ENCODE data around the gene MYO1C. TPM values are rescaled to one million over a fixed set of nuclear protein-coding genes. Genes with fewer than 3 reads are reported as not detected.

Gene MYO1C
- total RNA-seq, 1 experiment from 2014 or later = 251 TPM

- no peak for TF ChIP-seq POLR2AphosphoS5 (IDR thresholded peaks at IDR 0.05; ENCODE audit: low read depth, low read length)
- TF ChIP-seq, protein P1, sequence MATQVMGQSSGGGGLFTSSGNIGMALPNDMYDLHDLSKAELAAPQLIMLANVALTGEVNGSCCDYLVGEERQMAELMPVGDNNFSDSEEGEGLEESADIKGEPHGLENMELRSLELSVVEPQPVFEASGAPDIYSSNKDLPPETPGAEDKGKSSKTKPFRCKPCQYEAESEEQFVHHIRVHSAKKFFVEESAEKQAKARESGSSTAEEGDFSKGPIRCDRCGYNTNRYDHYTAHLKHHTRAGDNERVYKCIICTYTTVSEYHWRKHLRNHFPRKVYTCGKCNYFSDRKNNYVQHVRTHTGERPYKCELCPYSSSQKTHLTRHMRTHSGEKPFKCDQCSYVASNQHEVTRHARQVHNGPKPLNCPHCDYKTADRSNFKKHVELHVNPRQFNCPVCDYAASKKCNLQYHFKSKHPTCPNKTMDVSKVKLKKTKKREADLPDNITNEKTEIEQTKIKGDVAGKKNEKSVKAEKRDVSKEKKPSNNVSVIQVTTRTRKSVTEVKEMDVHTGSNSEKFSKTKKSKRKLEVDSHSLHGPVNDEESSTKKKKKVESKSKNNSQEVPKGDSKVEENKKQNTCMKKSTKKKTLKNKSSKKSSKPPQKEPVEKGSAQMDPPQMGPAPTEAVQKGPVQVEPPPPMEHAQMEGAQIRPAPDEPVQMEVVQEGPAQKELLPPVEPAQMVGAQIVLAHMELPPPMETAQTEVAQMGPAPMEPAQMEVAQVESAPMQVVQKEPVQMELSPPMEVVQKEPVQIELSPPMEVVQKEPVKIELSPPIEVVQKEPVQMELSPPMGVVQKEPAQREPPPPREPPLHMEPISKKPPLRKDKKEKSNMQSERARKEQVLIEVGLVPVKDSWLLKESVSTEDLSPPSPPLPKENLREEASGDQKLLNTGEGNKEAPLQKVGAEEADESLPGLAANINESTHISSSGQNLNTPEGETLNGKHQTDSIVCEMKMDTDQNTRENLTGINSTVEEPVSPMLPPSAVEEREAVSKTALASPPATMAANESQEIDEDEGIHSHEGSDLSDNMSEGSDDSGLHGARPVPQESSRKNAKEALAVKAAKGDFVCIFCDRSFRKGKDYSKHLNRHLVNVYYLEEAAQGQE (IDR thresholded peaks at IDR 0.05; ENCODE audit: insufficient read depth in 1 of 2, low read depth in 2 of 2, low read length in 1 of 2) = no peak
- Histone ChIP-seq H3K4me1 (ENCODE audit: control insufficient read depth, insufficient read depth, low read length) (no peaks in the 10 kb centered on the region), H3K36me3 (ENCODE audit: control insufficient read depth, insufficient read depth, low read length) (no peaks in the 10 kb centered on the region), H3K9me3 (ENCODE audit: control insufficient read depth, insufficient read depth, low read depth, low read length) (no peaks in the 10 kb centered on the region), H3K27ac (ENCODE audit: low read length) (no peak overlapping the region), H3K4me3 (ENCODE audit: low read depth in 2 of 2, low read length in 2 of 2) (no peak overlapping the region), H3K27me3 (ENCODE audit: control insufficient read depth, insufficient read depth, low read length) (no peaks in the 10 kb centered on the region)
- in situ Hi-C loops (cut with HindIII; ENCODE audit: low pct_unique_long_range_greater_than_20kb, low sequenced_read_pairs) (no loop called here), intact Hi-C loops (cut with micrococcal nuclease; ENCODE audit: unreplicated experiment) (no loop called here)
- ATAC-seq = no peak
- no peak for DNase-seq (ENCODE audit: low read depth, low spot score)
- BruUV-seq (replicated peaks) = no TSS peak
- ChIA-PET POLR2A (no interaction called here), CTCF (no interaction called here)
These were observed 14.3 kb upstream of the MYO1C start for GRCh38 chr17:1506649-1507267.

GRCh38 chr17:1505586-1505985 is 13.1 kb upstream of the MYO1C start:
- intact Hi-C loops (cut with micrococcal nuclease; ENCODE audit: unreplicated experiment) (no loop called here), in situ Hi-C loops (cut with HindIII; ENCODE audit: low pct_unique_long_range_greater_than_20kb, low sequenced_read_pairs) (no loop called here)
- Histone ChIP-seq H3K4me3 (ENCODE audit: low read depth in 2 of 2, low read length in 2 of 2) (no peak overlapping the region), H3K27ac (ENCODE audit: low read length) (no peak overlapping the region), H3K4me1 (ENCODE audit: control insufficient read depth, insufficient read depth, low read length) (no peaks in the 10 kb centered on the region), H3K27me3 (ENCODE audit: control insufficient read depth, insufficient read depth, low read length) (no peaks in the 10 kb centered on the region), H3K9me3 (ENCODE audit: control insufficient read depth, insufficient read depth, low read depth, low read length) (no peaks in the 10 kb centered on the region), H3K36me3 (ENCODE audit: control insufficient read depth, insufficient read depth, low read length) (no peaks in the 10 kb centered on the region)
- ChIA-PET CTCF (no interaction called here), POLR2A (no interaction called here)
- BruUV-seq (replicated peaks) = no TSS peak
- no peak for DNase-seq (ENCODE audit: low read depth, low spot score)
- no peak for TF ChIP-seq CTCF (IDR thresholded peaks at IDR 0.05)
- no peak for TF ChIP-seq TCF7L2 (IDR thresholded peaks at IDR 0.05; ENCODE audit: low read depth, low read length)
- TF ChIP-seq, protein P1 (IDR thresholded peaks at IDR 0.05; ENCODE audit: insufficient read depth in 1 of 2, low read depth in 2 of 2, low read length in 1 of 2) = no peak
- TF ChIP-seq POLR2AphosphoS5 (IDR thresholded peaks at IDR 0.05; ENCODE audit: low read depth, low read length) = no peak
- no peak for TF ChIP-seq SIN3A (IDR thresholded peaks at IDR 0.05; ENCODE audit: borderline replicate concordance, insufficient read depth, low read depth, low read length)
- no peak for ATAC-seq
